Panc1 (cell line): ENCODE data around the gene GBP3. TPM values are rescaled to one million over a fixed set of nuclear protein-coding genes. Genes with fewer than 3 reads are reported as not detected.
"Not testable (repeated sequence)": the region's sequence is repeated elsewhere in the genome, so short reads cannot be mapped to it uniquely, and the experiment has no call there.

Source experiments
- ATAC-seq: fragments of 200-7000 bp; cut with Tn5 transposase; 2 replicates; pipeline ENCODE4 v1.9.1; 2020; ENCODE audit warnings: mild to moderate bottlenecking, moderate library complexity
- BruUV-seq: library from RNA; stranded (reverse); fragments of 400-500 nt; replicated peaks from 2 replicates; lab custom pipeline; 2021; lab: Mats Ljungman, UMichigan
- CTCF ChIA-PET: fragments of 300-600 bp; sonication (Branson Sonifier 250); formaldehyde crosslinking; loops from one replicate; lab custom pipeline; 2022; ENCODE audit warnings: antibody characterized with exemption; lab: Charles Lee
- POLR2A ChIA-PET: fragments of 300-600 bp; sonication (Branson Sonifier 250); formaldehyde crosslinking; loops from one replicate; lab custom pipeline; 2022; ENCODE audit warnings: antibody characterized with exemption; lab: Charles Lee
- DNase-seq: peaks from one replicate; pipeline ENCODE4 v3.0.0-alpha.2; 2010; ENCODE audit warnings: low read depth, low spot score
- H3K27ac ChIP-seq: 2 replicates; pipeline ENCODE4 v1.5.1; 2011; ENCODE audit warnings: mild to moderate bottlenecking, low read length, inconsistent platforms
- H3K27me3 ChIP-seq: fragments of 200-500 bp; sonication (Bioruptor generic); 2 replicates; pipeline ENCODE4 v1.6.0; 2014; ENCODE audit warnings: low read length, inconsistent platforms; ENCODE audit not compliant: control insufficient read depth, insufficient read depth
- H3K36me3 ChIP-seq: fragments of 200-500 bp; sonication (Bioruptor generic); 2 replicates; pipeline ENCODE4 v1.5.1; 2014; ENCODE audit warnings: inconsistent platforms, mild to moderate bottlenecking, low read length, moderate library complexity; ENCODE audit not compliant: control insufficient read depth, insufficient read depth
- H3K4me1 ChIP-seq: 2 replicates; pipeline ENCODE4 v1.5.1; 2011; ENCODE audit warnings: inconsistent platforms, mild to moderate bottlenecking, low read length, moderate library complexity; ENCODE audit not compliant: control insufficient read depth, insufficient read depth
- H3K4me3 ChIP-seq, 2 experiments: 2 replicates each; pipeline ENCODE4 v1.5.1; 2011 to 2012; ENCODE audit warnings: low read depth in 2 of 2, low read length in 2 of 2, mild to moderate bottlenecking in 2 of 2, inconsistent platforms in 1 of 2, moderate library complexity in 1 of 2
- H3K9me3 ChIP-seq: fragments of 200-500 bp; sonication (Bioruptor generic); 2 replicates; pipeline ENCODE4 v1.5.1; 2014; ENCODE audit warnings: low read depth, mild to moderate bottlenecking, inconsistent platforms, low read length, moderate library complexity; ENCODE audit not compliant: control insufficient read depth, insufficient read depth
- POLR2AphosphoS5 ChIP-seq: IDR thresholded peaks from 2 replicates; pipeline ENCODE4 v1.6.1; 2012; ENCODE audit warnings: mild to moderate bottlenecking, low read depth, low read length, moderate library complexity
- SIN3A ChIP-seq: IDR thresholded peaks from 2 replicates; pipeline ENCODE4 v1.6.1; 2012; ENCODE audit warnings: low read depth, mild to moderate bottlenecking, low read length, moderate library complexity, borderline replicate concordance; ENCODE audit not compliant: insufficient read depth
- TCF7L2 ChIP-seq: IDR thresholded peaks from 2 replicates; pipeline ENCODE4 v1.6.1; 2011; ENCODE audit warnings: mild to moderate bottlenecking, low read depth, low read length, inconsistent platforms
- in situ Hi-C: cut with HindIII; loops from 2 replicates; pipeline ENCODE4 v1.10.0; 2016; ENCODE audit warnings: low sequenced_read_pairs, low pct_unique_long_range_greater_than_20kb
- intact Hi-C: fragments of 100-400 bp; cut with micrococcal nuclease; formaldehyde crosslinking; loops from one replicate; pipeline ENCODE4 v1.10.0; 2022; ENCODE audit not compliant: unreplicated experiment
- total RNA-seq: library from RNA; stranded (reverse); gene quantifications from one replicate; pipeline ENCODE4 v1.2.1, GENCODE V29; 2021; ENCODE audit not compliant: unreplicated experiment
- TF ChIP-seq, protein P1 (sequence below), 2 experiments: IDR thresholded peaks; 2 replicates each; pipeline ENCODE4 v1.6.1; 2011 to 2012; ENCODE audit warnings: low read depth in 2 of 2, control low read depth in 1 of 2, low read length in 1 of 2, mild to moderate bottlenecking in 1 of 2, moderate library complexity in 1 of 2; ENCODE audit not compliant: insufficient read depth in 1 of 2
- TF ChIP-seq, protein P2 (sequence below): fragments of 450-650 bp; IDR thresholded peaks from 2 replicates; pipeline ENCODE4 v1.5.1; 2017; ENCODE audit warnings: mild to moderate bottlenecking

The GBP3 gene
- total RNA-seq, 1 experiment from 2014 or later = 2.5 TPM

DNA sequence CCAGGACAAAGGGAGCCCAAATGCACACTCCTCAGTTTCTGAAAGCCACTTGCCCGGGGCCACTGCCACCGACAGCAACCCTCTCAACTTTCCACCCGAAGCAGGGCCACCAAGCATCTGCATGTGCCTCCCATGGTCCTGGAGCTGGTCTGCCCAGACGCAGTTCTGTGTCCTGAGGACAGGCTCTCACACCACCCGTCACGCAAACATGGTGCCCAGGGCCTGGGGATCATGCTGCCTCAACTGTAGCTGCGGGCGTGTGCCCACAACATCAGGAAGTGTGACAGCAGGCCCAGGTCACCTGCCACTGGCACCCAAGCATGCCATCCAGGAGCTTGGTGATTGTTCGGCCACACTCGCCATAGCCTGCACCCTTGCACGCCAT, 28.0 kb upstream of the GBP3 start:
- ChIA-PET CTCF (no interaction called here), POLR2A (no interaction called here)
- peaks cover 5% of the 10 kb centered on the region for H3K27me3 ChIP-seq
- H3K9me3 ChIP-seq = no peaks in the 10 kb centered on the region
- DNase-seq = no peak
- in situ Hi-C loops (no loop called here), intact Hi-C loops (no loop called here)
- no peak for ATAC-seq
- BruUV-seq = no TSS peak
- H3K4me3 ChIP-seq = no peak overlapping the region
- no peaks in the 10 kb centered on the region for H3K4me1 ChIP-seq
- no peak overlapping the region for H3K27ac ChIP-seq
- TF ChIP-seq, protein P1, sequence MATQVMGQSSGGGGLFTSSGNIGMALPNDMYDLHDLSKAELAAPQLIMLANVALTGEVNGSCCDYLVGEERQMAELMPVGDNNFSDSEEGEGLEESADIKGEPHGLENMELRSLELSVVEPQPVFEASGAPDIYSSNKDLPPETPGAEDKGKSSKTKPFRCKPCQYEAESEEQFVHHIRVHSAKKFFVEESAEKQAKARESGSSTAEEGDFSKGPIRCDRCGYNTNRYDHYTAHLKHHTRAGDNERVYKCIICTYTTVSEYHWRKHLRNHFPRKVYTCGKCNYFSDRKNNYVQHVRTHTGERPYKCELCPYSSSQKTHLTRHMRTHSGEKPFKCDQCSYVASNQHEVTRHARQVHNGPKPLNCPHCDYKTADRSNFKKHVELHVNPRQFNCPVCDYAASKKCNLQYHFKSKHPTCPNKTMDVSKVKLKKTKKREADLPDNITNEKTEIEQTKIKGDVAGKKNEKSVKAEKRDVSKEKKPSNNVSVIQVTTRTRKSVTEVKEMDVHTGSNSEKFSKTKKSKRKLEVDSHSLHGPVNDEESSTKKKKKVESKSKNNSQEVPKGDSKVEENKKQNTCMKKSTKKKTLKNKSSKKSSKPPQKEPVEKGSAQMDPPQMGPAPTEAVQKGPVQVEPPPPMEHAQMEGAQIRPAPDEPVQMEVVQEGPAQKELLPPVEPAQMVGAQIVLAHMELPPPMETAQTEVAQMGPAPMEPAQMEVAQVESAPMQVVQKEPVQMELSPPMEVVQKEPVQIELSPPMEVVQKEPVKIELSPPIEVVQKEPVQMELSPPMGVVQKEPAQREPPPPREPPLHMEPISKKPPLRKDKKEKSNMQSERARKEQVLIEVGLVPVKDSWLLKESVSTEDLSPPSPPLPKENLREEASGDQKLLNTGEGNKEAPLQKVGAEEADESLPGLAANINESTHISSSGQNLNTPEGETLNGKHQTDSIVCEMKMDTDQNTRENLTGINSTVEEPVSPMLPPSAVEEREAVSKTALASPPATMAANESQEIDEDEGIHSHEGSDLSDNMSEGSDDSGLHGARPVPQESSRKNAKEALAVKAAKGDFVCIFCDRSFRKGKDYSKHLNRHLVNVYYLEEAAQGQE (IDR thresholded peaks at IDR 0.05; ENCODE audit: insufficient read depth in 1 of 2, low read depth in 2 of 2, low read length in 1 of 2) = no peak
- TF ChIP-seq TCF7L2 (no peak), POLR2AphosphoS5 (no peak), SIN3A (no peak)
- TF ChIP-seq, protein P2, sequence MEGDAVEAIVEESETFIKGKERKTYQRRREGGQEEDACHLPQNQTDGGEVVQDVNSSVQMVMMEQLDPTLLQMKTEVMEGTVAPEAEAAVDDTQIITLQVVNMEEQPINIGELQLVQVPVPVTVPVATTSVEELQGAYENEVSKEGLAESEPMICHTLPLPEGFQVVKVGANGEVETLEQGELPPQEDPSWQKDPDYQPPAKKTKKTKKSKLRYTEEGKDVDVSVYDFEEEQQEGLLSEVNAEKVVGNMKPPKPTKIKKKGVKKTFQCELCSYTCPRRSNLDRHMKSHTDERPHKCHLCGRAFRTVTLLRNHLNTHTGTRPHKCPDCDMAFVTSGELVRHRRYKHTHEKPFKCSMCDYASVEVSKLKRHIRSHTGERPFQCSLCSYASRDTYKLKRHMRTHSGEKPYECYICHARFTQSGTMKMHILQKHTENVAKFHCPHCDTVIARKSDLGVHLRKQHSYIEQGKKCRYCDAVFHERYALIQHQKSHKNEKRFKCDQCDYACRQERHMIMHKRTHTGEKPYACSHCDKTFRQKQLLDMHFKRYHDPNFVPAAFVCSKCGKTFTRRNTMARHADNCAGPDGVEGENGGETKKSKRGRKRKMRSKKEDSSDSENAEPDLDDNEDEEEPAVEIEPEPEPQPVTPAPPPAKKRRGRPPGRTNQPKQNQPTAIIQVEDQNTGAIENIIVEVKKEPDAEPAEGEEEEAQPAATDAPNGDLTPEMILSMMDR = no peak
- no peaks in the 10 kb centered on the region for H3K36me3 ChIP-seq

DNA sequence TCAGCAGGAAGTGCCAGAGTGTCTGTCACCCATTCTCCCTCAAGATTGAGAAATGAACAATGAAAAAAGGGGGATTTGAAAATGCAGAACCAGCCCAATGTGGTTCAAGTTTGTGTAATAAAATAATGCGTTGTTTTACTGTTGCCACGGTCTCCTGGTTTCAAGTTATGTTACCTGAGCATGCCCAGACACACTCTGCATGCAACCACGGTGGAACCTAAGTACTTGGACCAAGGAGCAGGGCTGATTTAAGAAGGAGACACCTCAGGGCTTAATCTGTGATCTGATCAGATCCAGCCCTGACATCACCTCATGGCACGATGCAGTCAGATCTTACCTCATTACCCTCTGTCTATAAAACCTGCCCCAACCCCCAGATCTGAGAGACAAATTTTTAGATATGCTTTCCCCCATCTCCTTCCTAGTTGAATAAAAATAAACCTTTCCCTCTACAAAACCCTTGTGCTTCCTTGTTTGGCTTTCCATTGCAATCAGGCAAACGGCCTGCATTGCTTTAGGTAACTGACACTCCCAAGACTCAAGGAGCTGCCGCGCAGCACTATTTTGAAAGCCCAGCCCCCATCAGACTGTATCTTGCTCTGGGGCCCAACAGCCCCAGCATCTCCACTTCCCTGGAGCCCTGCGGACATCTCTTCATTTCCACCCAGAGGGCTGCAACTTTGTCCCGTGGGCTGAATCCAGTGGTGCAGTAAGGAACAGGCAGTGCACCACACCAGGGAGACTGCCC, 27.4 kb upstream of the GBP3 start:
- ATAC-seq, BruUV-seq, H3K36me3 ChIP-seq, H3K27me3 ChIP-seq, H3K4me3 ChIP-seq, CTCF ChIA-PET, intact Hi-C loops, DNase-seq, H3K9me3 ChIP-seq, in situ Hi-C loops, POLR2A ChIA-PET, H3K27ac ChIP-seq, H3K4me1 ChIP-seq: not testable (repeated sequence)

DNA sequence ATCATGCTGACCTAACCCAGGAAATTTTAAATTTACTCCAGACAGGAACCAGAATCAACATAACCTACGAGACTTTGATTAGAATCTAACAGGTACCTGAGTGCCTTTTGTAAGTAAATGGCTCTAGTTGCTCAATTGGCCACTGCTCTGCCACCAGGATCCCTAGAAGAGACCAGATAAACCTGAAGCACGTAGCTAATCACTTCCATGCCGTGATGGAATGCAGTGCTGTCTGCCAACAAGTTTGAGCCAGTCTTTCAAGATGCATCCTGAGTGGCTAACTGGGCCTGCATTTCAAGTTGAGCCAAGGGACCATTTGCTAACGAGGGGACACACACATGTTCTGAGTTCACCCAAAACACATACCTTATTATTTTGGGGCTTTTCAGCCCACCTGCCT, 26.5 kb upstream of the GBP3 start:
- intact Hi-C loops, BruUV-seq, H3K4me3 ChIP-seq, H3K9me3 ChIP-seq, in situ Hi-C loops, CTCF ChIA-PET, H3K27ac ChIP-seq, POLR2A ChIA-PET, H3K27me3 ChIP-seq, DNase-seq, H3K4me1 ChIP-seq, ATAC-seq, H3K36me3 ChIP-seq: not testable (repeated sequence)
